Measurements from ENCODE around the gene LEMD2. TPM values are rescaled to one million over a fixed set of nuclear protein-coding genes. Genes with fewer than 3 reads are reported as not detected.

Gene LEMD2
- total and polyA plus RNA-seq, 9 of the 15 experiments (the other 6 are each of a cell fraction or from before 2014, with no cell fraction given), result 0.32 to 46.3 (median 30.8) TPM

DNA sequence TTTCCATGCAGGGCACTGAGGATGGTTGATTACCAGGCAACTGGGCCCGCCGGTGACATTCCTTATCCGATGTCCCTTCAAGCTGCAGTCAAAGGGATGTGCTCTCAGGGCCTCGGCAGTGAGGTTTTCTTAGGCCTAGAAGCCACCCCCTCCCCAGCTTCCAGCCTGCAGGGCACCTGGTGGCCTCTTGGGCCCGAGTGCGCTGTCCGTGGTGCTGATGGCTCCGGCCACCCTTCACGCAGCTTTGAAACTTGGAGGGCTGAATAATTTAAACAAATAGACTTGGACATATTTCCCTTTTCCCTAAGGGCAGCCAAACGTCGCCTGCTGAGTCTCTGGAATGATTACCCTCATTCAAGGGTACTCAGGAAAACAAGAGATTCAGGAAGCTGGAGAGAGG is 23.7 kb upstream of the LEMD2 start (continued):
- 0 out of 2 replicates have a peak, but pooled peaks have one; percentile 11 for TF ChIP-seq SMC3 (conservative IDR thresholded peaks at IDR 0.05; ENCODE audit: insufficient read depth, low read depth, low read length)
- peak; percentile 61; the same call in 1 of the 2 replicates for TF ChIP-seq GABPB1 (CRISPR knock-in tag; IDR thresholded peaks at IDR 0.05)
- TF ChIP-seq DMBX1 (CRISPR knock-in tag; IDR thresholded peaks at IDR 0.05; ENCODE audit: borderline replicate concordance), result peak; percentile 65; the same call in 1 of the 2 replicates
- TF ChIP-seq SIN3A (IDR thresholded peaks at IDR 0.05; ENCODE audit: borderline replicate concordance in 2 of 2, control insufficient read depth in 1 of 2, low read depth in 2 of 2, low read length in 2 of 2), result peak; percentile 67 to 82; a peak in 3 of 4 replicates
- peak; percentile 50 for TF ChIP-seq VEZF1 (CRISPR knock-in tag; IDR thresholded peaks at IDR 0.05)
- no peak for TF ChIP-seq NELFE (IDR thresholded peaks at IDR 0.05; ENCODE audit: insufficient read depth, insufficient read length)
- peak; percentile 84 for TF ChIP-seq NR3C1 (CRISPR knock-in tag; IDR thresholded peaks at IDR 0.05)
- TF ChIP-seq, protein P1, sequence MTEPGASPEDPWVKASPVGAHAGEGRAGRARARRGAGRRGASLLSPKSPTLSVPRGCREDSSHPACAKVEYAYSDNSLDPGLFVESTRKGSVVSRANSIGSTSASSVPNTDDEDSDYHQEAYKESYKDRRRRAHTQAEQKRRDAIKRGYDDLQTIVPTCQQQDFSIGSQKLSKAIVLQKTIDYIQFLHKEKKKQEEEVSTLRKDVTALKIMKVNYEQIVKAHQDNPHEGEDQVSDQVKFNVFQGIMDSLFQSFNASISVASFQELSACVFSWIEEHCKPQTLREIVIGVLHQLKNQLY (CRISPR knock-in tag; conservative IDR thresholded peaks at IDR 0.05), result 0 out of 4 replicates have a peak, but pooled peaks of 1 of the 2 experiments have one; percentile 48
- TF ChIP-seq RERE (CRISPR knock-in tag; IDR thresholded peaks at IDR 0.05; ENCODE audit: borderline replicate concordance), result 0 out of 2 replicates have a peak, but pooled peaks have one; percentile 29
- 0 out of 2 replicates have a peak, but pooled peaks have one; percentile 23 for TF ChIP-seq HCFC1 (IDR thresholded peaks at IDR 0.05; ENCODE audit: low read depth, low read length)
- no peak for TF ChIP-seq SNAPC5 (CRISPR knock-in tag; IDR thresholded peaks at IDR 0.05)
- TF ChIP-seq ZNF778 (CRISPR knock-in tag; IDR thresholded peaks at IDR 0.05), result no peak
- peak; percentile 60 for TF ChIP-seq EGR1 (conservative IDR thresholded peaks at IDR 0.05)
- TF ChIP-seq CEBPZ (IDR thresholded peaks at IDR 0.05; ENCODE audit: borderline replicate concordance, low read depth, low read length), result no peak
- TF ChIP-seq CXXC5 (CRISPR knock-in tag; IDR thresholded peaks at IDR 0.05), result peak; percentile 47; the same call in 1 of the 2 replicates

Data from K562 (cell line).